Measurements from ENCODE around the gene ITGB4.

Gene ITGB4

GRCh38 chr17:75720656-75721462 is at the start of gene ITGB4:
Gene ITGB4 (plus strand): TSS chr17:75721459. CDS start chr17:75724704, 3,245 bp downstream.
- TF ChIP-seq, protein P1, sequence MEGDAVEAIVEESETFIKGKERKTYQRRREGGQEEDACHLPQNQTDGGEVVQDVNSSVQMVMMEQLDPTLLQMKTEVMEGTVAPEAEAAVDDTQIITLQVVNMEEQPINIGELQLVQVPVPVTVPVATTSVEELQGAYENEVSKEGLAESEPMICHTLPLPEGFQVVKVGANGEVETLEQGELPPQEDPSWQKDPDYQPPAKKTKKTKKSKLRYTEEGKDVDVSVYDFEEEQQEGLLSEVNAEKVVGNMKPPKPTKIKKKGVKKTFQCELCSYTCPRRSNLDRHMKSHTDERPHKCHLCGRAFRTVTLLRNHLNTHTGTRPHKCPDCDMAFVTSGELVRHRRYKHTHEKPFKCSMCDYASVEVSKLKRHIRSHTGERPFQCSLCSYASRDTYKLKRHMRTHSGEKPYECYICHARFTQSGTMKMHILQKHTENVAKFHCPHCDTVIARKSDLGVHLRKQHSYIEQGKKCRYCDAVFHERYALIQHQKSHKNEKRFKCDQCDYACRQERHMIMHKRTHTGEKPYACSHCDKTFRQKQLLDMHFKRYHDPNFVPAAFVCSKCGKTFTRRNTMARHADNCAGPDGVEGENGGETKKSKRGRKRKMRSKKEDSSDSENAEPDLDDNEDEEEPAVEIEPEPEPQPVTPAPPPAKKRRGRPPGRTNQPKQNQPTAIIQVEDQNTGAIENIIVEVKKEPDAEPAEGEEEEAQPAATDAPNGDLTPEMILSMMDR (IDR thresholded peaks at IDR 0.05; ENCODE audit: borderline replicate concordance, control extremely low read depth, extremely low read depth, insufficient read depth, missing control alignments), result no peak
- in situ Hi-C loops (cut with MboI; ENCODE audit: low sequenced_read_pairs, unreplicated experiment), result no loop called here
- peak; percentile 87 for DNase-seq (ENCODE audit: low spot score)

DNA sequence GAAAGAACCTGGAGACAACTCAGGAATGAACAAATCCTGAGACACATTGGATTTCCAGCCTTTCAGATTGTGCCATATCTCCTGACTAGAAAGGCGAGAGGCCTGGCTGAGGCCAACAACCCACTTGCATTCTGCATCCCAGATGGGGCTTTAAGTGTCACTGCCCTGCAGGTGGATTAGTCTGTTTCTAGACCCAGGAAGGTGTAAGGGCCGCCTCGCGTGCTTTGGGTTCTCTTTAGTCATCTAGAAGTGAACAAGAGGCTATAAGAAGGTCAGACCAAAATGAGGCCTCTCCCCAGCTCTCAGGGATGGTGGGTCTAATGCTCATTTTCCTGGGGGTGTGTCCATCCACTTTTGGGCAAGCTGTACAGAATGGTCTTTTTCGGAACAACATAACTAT is 49.2 kb upstream of the ITGB4 start:
- TF ChIP-seq, protein P1 (IDR thresholded peaks at IDR 0.05; ENCODE audit: borderline replicate concordance, control extremely low read depth, extremely low read depth, insufficient read depth, missing control alignments), result no peak
- in situ Hi-C loops (cut with MboI; ENCODE audit: low sequenced_read_pairs, unreplicated experiment), result no loop called here

DNA sequence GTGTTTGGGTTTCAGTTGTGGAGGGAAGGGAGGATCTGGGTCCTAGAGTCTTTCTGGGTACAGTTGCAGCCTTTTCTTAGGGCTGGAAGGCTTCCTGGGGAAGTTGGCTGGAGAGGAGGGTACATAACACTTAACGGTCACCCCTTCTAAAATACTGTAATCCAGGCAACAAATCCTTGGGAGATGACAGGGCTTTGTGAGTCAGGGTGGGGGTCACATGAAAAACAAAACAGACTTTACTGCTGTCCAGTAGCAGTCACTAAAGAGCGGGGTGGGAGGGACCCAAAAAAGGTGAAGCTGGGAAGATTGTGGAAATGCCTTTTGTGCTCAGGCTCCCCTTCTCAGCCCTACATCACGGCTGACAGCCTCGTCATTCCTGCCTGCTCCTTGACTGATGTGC is 47.8 kb upstream of the ITGB4 start:
- TF ChIP-seq, protein P1 (IDR thresholded peaks at IDR 0.05; ENCODE audit: borderline replicate concordance, control extremely low read depth, extremely low read depth, insufficient read depth, missing control alignments), result no peak
- in situ Hi-C loops (cut with MboI; ENCODE audit: low sequenced_read_pairs, unreplicated experiment), result no loop called here

More for the DNA sequence above, 49.2 kb upstream of the ITGB4 start:
- DNase-seq (ENCODE audit: low spot score), result no peak

DNA sequence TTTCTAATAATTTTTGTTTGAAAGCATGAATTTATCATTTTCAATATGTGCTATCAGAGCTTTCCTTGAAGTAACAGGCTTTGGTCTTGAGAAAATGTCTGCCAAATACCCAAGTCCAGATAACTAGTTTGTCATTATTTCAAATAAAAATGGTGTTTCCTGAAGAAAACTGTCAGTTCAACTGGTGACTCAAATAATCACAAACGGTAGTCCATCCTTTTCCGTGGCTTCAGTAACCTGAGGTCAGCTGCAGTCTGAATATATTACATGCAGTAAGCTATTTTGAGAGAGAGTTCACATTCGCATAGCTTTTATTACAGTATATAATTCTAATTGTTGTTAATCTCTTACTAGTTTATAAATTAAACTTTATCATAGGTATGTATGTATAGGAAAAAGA is 44.8 kb upstream of the ITGB4 start:
- in situ Hi-C loops (cut with MboI; ENCODE audit: low sequenced_read_pairs, unreplicated experiment), result no loop called here
- no peak for DNase-seq (ENCODE audit: low spot score)
- TF ChIP-seq, protein P1 (IDR thresholded peaks at IDR 0.05; ENCODE audit: borderline replicate concordance, control extremely low read depth, extremely low read depth, insufficient read depth, missing control alignments), result no peak

More for the DNA sequence above, 47.8 kb upstream of the ITGB4 start:
- DNase-seq (ENCODE audit: low spot score), result no peak

GRCh38 chr17:75679706-75680211 is 41.5 kb upstream of the ITGB4 start:
- TF ChIP-seq, protein P1 (IDR thresholded peaks at IDR 0.05; ENCODE audit: borderline replicate concordance, control extremely low read depth, extremely low read depth, insufficient read depth, missing control alignments), result no peak
- in situ Hi-C loops (cut with MboI; ENCODE audit: low sequenced_read_pairs, unreplicated experiment), result no loop called here
- DNase-seq (ENCODE audit: low spot score), result no peak

DNA sequence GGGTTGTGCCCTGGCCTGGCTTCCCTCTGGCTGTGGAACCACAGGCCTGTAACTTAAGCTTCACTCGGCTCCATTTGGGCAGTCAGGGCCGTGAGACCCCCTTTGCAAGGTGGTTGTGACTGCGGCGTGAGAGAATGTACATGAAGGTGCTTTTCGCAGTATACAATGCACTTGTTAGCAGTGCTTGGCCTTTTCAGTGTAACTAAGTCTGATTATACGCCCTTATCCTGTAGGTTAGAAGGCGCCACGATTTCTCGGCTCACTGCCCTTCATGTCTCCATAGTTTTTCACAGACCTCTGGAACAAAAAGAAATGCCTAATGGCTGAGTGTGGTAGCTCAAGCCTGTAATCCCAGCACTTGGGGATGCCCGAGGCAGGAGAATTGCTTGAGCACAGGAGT is 40.8 kb upstream of the ITGB4 start:
- in situ Hi-C loops (cut with MboI; ENCODE audit: low sequenced_read_pairs, unreplicated experiment), result no loop called here
- DNase-seq (ENCODE audit: low spot score), result no peak
- TF ChIP-seq, protein P1 (IDR thresholded peaks at IDR 0.05; ENCODE audit: borderline replicate concordance, control extremely low read depth, extremely low read depth, insufficient read depth, missing control alignments), result no peak

Data from GM13976 (cell line).